ENCODE results near the gene GRK5. TPM values are rescaled to one million over a fixed set of nuclear protein-coding genes. Genes with fewer than 3 reads are reported as not detected.

Gene GRK5
- total and polyA plus RNA-seq, 7 donors = 7.9 to 32.4 (median 19.8) TPM

GRCh38 chr10:119183664-119184412, 23.5 kb upstream of the GRK5 start:
- Histone ChIP-seq H3K4me3 (no peak overlapping the region), H3K27ac (peak overlapping the region in 1 of 4 donors; percentile 53), H3K36me3 (no peaks in the 10 kb centered on the region), H3K27me3 (no peaks in the 10 kb centered on the region), H3K4me1 (peaks cover 0 to 7% (median 6%) of the 10 kb centered on the region in 4 donors), H3K9me3 (no peaks in the 10 kb centered on the region)
- TF ChIP-seq EP300 (IDR thresholded peaks at IDR 0.05) (no peak), POLR2AphosphoS5 (IDR thresholded peaks at IDR 0.05) (no peak), CTCF (IDR thresholded peaks at IDR 0.05) (no peak), POLR2A (IDR thresholded peaks at IDR 0.05) (no peak)
- WGBS, 2 donors = 83 to 90% methylated on average over 9 of the region's 9 CpGs
- DNase-seq = no peak
- intact Hi-C loops (cut with DNase I) = no loop called here

GRCh38 chr10:119189811-119190282, 17.5 kb upstream of the GRK5 start:
- H3K4me1 ChIP-seq = no peaks in the 10 kb centered on the region
- no peaks in the 10 kb centered on the region for H3K36me3 ChIP-seq
- intact Hi-C loops (cut with DNase I) = no loop called here
- DNase-seq = peak; percentile 22
- WGBS, 2 donors = 53 to 75% methylated on average over 3 of the region's 3 CpGs
- no peaks in the 10 kb centered on the region for H3K27me3 ChIP-seq
- no peak overlapping the region for H3K4me3 ChIP-seq
- H3K27ac ChIP-seq = no peak overlapping the region
- H3K9me3 ChIP-seq = no peaks in the 10 kb centered on the region
- TF ChIP-seq POLR2AphosphoS5 (IDR thresholded peaks at IDR 0.05) = no peak
- no peak for TF ChIP-seq CTCF (IDR thresholded peaks at IDR 0.05)
- no peak for TF ChIP-seq EP300 (IDR thresholded peaks at IDR 0.05)
- TF ChIP-seq POLR2A (IDR thresholded peaks at IDR 0.05) = no peak

GRCh38 chr10:119190353-119190752, 17.0 kb upstream of the GRK5 start:
- 90 to 93% methylated on average over 4 of the region's 4 CpGs for WGBS, 2 donors
- Histone ChIP-seq H3K36me3 (no peaks in the 10 kb centered on the region), H3K4me1 (no peaks in the 10 kb centered on the region), H3K4me3 (no peak overlapping the region), H3K27ac (no peak overlapping the region), H3K9me3 (no peaks in the 10 kb centered on the region), H3K27me3 (no peaks in the 10 kb centered on the region)
- intact Hi-C loops (cut with DNase I) = no loop called here
- TF ChIP-seq EP300 (IDR thresholded peaks at IDR 0.05) (no peak), CTCF (IDR thresholded peaks at IDR 0.05) (no peak), POLR2AphosphoS5 (IDR thresholded peaks at IDR 0.05) (no peak), POLR2A (IDR thresholded peaks at IDR 0.05) (no peak)
- DNase-seq = peak; percentile 65

- Histone ChIP-seq H3K4me3 (no peak overlapping the region), H3K4me1 (no peaks in the 10 kb centered on the region), H3K27ac (no peak overlapping the region), H3K36me3 (no peaks in the 10 kb centered on the region), H3K27me3 (no peaks in the 10 kb centered on the region), H3K9me3 (no peaks in the 10 kb centered on the region)
- TF ChIP-seq EP300 (IDR thresholded peaks at IDR 0.05) = no peak
- TF ChIP-seq POLR2A (IDR thresholded peaks at IDR 0.05) = no peak
- TF ChIP-seq POLR2AphosphoS5 (IDR thresholded peaks at IDR 0.05) = no peak
- no peak for TF ChIP-seq CTCF (IDR thresholded peaks at IDR 0.05)
- DNase-seq = peak; percentile 9
- WGBS, 2 donors = 53 to 57% methylated on average over 5 of the region's 5 CpGs
- intact Hi-C loops (cut with DNase I) = no loop called here
These were observed 16.2 kb upstream of the GRK5 start for GRCh38 chr10:119190954-119191785.

Data from sigmoid colon (tissue), 7 donors.